ENCODE data around the gene SHISA7.

DNA sequence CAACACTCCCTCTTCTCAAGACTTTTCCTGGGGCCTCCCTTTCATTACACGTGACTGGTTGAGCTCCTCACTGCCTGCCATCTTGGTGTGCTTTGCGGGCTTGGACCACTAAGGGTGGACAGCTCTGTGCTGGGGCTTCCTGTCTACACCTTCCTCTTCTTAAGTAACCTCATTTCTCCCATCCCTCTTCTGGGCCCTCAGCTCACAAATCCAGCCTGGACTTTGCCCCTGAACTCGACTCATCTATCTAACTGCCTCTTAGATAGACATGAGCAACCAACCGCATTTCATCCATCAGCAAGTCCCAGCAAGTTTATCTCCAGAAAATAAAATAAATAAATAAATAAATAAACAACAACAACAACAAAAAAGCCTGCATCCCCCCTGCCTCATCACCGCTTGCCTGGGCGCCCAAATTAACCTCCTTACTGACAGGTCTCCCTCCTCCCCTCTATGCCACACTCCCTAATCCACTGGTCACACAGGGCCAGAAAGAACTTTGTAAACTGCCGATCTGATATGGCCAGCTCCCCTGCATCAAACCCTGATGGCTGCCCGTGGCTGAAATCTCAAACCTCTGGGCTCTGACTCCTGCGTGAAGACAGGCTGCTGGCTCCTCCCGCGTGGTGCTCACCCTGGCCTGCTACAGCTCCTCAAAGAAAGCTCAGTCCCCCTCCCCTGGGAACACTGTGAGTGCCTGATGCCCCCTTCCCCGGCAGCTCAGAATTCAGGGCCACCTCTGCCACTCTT is 10.6 kb upstream of the SHISA7 start:
- TF ChIP-seq, protein P1, sequence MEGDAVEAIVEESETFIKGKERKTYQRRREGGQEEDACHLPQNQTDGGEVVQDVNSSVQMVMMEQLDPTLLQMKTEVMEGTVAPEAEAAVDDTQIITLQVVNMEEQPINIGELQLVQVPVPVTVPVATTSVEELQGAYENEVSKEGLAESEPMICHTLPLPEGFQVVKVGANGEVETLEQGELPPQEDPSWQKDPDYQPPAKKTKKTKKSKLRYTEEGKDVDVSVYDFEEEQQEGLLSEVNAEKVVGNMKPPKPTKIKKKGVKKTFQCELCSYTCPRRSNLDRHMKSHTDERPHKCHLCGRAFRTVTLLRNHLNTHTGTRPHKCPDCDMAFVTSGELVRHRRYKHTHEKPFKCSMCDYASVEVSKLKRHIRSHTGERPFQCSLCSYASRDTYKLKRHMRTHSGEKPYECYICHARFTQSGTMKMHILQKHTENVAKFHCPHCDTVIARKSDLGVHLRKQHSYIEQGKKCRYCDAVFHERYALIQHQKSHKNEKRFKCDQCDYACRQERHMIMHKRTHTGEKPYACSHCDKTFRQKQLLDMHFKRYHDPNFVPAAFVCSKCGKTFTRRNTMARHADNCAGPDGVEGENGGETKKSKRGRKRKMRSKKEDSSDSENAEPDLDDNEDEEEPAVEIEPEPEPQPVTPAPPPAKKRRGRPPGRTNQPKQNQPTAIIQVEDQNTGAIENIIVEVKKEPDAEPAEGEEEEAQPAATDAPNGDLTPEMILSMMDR (IDR thresholded peaks at IDR 0.05; ENCODE audit: low read depth, low read length, missing input control) = no peak
- no peak for TF ChIP-seq TAF1 (conservative IDR thresholded peaks at IDR 0.05)
